GM12892 (cell line): ENCODE measurements around the gene SSX2IP.
A peak's percentile ranks its signal among the peaks of the same experiment; 100 is the strongest.

Experiments
- DNase-seq: peaks from one replicate; pipeline ENCODE4 v3.0.0; 2011; ENCODE audit not compliant: insufficient read length
- FAIRE-seq: peaks from 2 replicates; lab custom pipeline; 2011; peaks lifted over from hg19 to GRCh38; lab: Jason Lieb, UNC
- POLR2A ChIP-seq: IDR thresholded peaks from 2 replicates; pipeline ENCODE4 v1.6.1; 2011; ENCODE audit warnings: low read depth, low read length, control low read depth
- POLR2AphosphoS5 ChIP-seq: IDR thresholded peaks from 2 replicates; pipeline ENCODE4 v1.6.1; 2011; ENCODE audit warnings: low read depth, low read length, control low read depth
- TAF1 ChIP-seq: IDR thresholded peaks from 2 replicates; pipeline ENCODE4 v1.6.1; 2011; ENCODE audit warnings: low read depth, mild to moderate bottlenecking, control low read depth, low read length, borderline replicate concordance

Gene SSX2IP

GRCh38 chr1:84620720-84621313 is 69.4 kb downstream of the SSX2IP start:
- peak; percentile 90 for FAIRE-seq
- peak; percentile 43; the same call in 1 of the 2 replicates for TF ChIP-seq POLR2A
- TF ChIP-seq TAF1: no peak
- no peak for TF ChIP-seq POLR2AphosphoS5
- DNase-seq: peak; percentile 74

DNA sequence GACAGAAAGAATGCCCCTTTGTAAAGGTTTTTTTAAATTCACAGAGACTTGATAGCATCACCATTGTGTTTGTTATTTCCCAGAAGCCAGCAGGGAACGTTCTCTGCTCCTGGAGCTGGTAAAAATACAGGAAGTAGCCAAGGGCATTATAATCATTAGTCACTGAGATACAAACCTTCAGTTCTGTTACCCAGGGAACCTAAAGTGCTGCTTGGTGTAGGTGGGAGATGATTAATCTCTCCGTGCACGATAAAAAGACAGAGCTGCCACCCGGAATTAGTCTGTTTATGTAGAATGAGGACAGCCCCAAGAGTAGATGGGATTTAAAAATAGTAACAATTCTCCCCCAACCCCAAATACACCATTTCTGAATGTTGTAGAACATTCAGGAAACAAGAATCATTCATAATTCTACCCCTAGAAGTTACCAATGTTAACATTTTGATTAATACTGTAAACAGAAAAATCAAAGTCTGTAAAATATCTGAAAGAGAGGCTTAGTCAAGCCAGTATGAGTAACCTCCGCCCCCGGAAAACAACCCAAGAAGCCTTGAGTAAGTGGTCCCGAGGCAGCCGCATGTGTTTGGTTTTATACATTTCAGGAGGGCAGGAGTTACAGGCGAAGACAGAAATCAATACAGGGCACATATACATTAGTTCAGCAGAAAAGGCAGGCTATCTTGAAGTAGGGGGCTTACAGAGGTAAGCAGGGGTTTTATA is 70.7 kb downstream of the SSX2IP start:
- FAIRE-seq: no peak
- TF ChIP-seq TAF1 (no peak), POLR2A (no peak), POLR2AphosphoS5 (no peak)
- DNase-seq: no peak

DNA sequence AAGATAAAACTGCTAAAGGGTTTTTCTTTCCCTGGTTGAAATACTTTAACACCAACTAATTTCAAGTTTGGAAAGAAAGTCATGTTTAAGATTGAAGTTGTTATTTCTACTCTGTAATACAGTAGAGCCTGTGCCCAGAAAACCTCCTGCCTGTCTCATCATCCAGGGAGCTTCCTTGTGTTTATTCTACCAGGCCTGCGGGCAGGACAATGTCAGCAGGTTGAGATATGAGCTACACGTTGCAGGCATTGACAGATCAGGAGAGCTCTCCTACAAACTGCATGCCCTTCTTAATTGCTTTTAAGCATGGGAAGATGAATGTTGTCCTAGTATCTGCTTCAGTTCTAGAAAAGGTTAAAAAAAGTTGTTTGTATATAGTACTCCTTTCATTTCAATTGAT is 72.9 kb downstream of the SSX2IP start:
- no peak for FAIRE-seq
- TF ChIP-seq POLR2AphosphoS5 (no peak), POLR2A (no peak), TAF1 (no peak)
- DNase-seq: no peak

GRCh38 chr1:84615790-84616189 is 74.5 kb downstream of the SSX2IP start:
- DNase-seq (no peak), FAIRE-seq (no peak)
- no peak for TF ChIP-seq POLR2AphosphoS5
- no peak for TF ChIP-seq TAF1
- no peak for TF ChIP-seq POLR2A

DNA sequence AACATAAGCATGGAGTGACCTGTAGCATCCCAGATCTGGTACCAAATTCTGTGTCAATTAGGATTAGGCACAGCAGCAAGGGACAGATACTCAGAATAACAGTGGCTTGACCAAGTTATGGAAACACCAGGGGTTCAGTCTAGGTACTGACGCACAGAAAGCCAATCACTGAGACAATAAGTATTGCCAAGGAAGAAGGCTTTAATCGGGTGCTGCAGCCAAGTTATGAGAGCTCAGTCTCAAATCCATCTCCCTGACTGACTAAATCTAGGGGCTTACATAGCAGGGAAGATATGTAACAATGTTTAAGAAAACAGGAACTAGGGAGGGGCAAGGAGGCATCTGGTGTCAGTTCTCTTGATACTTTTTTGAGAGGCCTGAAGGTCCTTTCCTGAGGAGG is 76.4 kb downstream of the SSX2IP start:
- TF ChIP-seq POLR2A (no peak), POLR2AphosphoS5 (no peak), TAF1 (no peak)
- DNase-seq (no peak), FAIRE-seq (peak; percentile 65)

DNA sequence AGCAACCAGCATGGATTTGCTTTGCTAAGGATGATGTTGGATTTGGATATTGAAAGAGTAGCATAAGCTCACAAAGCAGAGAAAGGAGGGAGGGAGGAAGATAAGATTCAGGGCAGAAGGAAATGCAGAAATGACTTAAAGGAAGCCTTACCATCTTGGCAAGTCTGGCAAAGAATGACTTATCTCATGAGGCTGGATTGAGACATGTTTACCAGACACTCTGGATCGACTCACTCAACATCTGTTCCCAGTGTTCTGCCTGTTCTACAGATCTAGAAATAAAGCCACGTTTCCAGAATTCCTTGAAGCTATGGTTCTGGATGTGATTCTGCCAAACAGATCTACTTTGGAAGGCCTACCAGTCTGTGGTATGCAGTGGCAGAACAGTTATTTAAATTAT is 77.2 kb downstream of the SSX2IP start:
- TF ChIP-seq POLR2A (no peak), POLR2AphosphoS5 (no peak), TAF1 (no peak)
- FAIRE-seq (no peak), DNase-seq (no peak)

GRCh38 chr1:84611796-84612195 is 78.5 kb downstream of the SSX2IP start:
- TF ChIP-seq POLR2AphosphoS5 (no peak), POLR2A (no peak), TAF1 (no peak)
- DNase-seq (no peak), FAIRE-seq (no peak)

DNA sequence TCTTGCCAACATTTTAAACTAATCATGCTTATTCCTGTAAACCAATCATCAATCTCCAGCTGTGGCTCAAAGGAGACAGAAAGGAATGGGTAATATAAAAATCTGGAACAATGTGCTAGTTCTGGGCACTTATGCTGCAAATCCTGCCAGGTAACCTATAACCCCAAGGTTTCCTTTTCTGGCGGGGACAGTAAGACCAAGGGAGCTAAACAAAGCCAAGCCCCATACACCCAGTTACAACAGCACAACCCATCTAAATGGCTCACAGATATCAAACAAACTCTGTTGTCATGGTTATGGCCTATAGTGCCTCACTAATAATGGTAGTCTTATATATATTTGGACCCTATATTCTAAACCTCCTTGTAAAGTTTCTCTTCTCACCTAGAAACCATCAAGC is 79.2 kb downstream of the SSX2IP start:
- TF ChIP-seq POLR2AphosphoS5 (no peak), POLR2A (no peak), TAF1 (no peak)
- DNase-seq (no peak), FAIRE-seq (no peak)

GRCh38 chr1:84606977-84607376 is 83.3 kb downstream of the SSX2IP start:
- DNase-seq (no peak), FAIRE-seq (no peak)
- TF ChIP-seq TAF1: no peak
- no peak for TF ChIP-seq POLR2AphosphoS5
- no peak for TF ChIP-seq POLR2A

DNA sequence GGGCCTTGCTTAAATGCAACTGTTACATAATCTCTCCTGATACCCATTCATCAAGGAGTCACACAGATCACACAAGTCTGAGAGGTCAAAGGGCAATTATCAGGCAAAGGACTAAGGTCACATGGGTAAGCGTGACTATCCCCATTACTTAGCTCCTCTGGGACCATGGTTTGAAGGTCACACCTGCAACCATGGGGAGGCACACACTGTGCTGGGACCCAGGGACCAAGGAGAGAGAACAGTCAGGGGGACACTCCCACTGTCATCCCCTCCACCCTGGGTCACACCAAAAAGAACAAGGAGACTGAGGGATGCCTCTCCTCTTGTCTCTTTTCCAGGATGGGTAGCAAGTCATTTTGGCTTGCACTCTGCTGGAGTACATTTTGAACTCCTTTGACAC is 85.1 kb downstream of the SSX2IP start:
- FAIRE-seq: no peak
- DNase-seq: no peak
- TF ChIP-seq POLR2AphosphoS5 (no peak), TAF1 (no peak), POLR2A (no peak)

GRCh38 chr1:84603941-84604830 is 86.1 kb downstream of the SSX2IP start:
- no peak for FAIRE-seq
- DNase-seq: no peak
- no peak for TF ChIP-seq TAF1
- TF ChIP-seq POLR2A: no peak
- TF ChIP-seq POLR2AphosphoS5: no peak
